ENCODE results near the gene FGF7.
"Not testable (repeated sequence)": the region's sequence is repeated elsewhere in the genome, so short reads cannot be mapped to it uniquely, and the experiment has no call there.

Gene FGF7

DNA sequence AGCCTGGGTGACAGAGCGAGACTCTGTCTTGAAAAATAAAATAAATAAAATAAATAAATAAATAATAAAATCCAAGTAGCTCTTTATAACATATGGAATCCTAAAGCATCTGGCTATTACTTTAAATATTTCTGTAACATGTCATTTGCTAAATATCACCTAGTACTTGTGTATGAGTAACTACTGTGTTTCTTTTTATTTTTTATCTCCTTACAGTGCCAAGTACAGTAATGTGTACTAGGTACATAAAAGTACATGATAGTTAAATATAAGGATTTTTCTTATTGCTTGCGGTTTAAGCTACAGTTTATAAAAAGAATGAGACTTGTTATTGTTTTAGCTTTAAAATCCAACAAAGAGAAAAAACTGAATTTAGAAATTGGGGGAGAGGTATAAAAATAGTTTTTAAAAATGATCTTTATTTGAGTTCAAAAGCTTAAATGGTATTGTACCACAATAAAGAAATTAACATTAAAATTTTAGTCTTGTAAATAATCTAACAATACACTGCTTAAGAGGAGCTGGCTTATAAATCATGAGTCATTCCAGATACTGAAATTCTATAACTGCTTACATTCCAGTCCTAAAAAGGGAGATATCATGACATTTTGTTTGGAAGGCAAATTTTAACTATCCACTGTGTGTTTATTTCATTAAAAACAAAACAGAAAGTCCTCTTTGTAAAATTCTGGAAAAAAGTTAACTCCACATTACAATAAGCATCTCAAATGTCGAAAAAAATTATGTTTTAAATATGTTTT is 73.1 kb downstream of the FGF7 start:
- no peak for DNase-seq

DNA sequence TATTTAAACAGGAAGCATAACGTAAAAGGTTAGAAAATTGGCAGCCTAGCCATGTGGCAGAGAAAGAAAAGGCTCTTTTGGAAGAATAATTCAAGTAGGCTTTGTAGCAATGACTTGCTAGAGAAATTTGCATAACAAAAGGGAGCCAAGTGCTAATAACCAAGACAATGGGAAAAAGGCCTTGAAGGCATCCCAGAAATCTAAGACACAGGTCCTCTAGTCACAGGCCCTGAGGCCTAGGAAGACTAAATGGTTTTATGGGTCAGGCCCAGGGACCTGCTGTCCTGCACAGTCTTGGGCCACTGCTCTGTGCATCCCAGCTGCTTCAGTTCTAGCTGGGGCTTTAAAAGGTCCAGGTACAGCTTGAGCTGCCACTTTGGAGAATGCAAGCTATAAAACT is 78.5 kb downstream of the FGF7 start:
- no peak for DNase-seq

DNA sequence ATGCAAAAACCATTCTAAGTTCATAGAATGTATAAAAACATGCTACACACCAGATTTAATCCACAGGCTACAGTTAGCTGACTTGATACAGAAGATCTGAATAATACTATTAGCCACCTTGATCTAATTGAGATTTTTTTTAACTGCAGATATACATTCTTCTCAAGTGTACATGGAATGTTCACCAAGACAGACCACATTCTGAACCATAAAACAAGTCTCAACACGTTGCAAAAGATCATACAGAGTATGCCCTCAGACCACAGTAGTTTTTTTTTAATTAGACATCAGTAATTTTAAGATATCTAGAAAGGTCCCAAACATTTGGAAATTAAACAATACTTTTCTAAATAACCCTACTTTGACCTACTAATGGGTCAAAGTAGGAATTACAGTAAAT is 83.3 kb downstream of the FGF7 start:
- no peak for DNase-seq

DNA sequence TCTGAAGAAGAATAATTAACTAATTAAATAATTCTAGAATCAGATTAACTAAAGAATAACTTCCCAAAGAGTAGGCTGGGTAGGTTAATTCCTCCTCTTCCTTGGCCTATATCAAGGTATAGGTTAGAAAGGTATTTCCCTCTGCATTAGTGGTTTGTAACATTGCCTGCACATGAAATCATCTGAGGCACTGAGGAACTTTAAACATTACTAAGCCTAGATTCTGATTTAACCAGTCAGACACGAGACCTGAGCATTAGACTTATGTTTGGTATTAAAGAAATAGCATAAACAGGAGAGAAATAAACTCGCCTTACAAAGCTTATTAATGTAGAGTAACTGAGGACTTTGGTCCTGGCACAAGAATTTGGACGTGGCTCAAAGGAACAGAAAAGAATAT is 84.2 kb downstream of the FGF7 start:
- DNase-seq, result no peak

DNA sequence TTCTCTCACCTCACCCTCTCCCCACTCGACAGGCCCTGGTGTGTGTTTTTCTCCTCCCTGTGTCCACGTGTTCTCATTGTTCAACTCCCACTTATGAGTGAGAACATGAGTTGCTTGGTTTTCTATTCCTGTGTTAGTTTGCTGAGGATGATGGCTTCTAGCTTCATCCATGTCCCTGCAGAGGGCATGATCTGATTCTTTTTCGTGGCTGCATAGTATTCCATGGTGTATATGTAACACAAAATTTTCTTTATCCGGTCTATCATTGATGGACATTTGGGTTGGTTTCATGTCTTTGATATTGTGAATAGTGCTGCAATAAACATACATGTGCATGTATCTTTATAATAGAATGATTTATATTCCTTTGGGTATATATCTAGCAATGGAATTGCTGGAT is 89.7 kb downstream of the FGF7 start:
- not testable (repeated sequence) for DNase-seq

DNA sequence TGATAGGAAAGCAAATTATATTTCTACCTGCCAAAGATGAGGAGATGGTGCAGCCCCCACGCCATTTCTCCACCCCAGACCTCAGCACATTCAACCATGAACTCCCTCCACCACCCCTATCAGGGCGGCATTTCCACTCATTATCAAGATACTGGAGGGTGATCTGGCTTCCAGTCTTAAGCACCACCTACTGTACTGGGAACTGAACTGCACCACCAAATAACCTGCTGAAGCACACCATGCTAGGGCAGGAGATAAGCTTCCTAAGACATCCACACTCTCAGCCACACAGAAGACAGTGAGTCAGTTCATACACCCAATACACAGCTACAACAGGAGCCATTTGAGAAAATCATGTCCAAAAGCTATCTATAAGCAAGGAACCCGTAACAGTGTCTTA is 98.8 kb downstream of the FGF7 start:
- DNase-seq, result no peak

DNA sequence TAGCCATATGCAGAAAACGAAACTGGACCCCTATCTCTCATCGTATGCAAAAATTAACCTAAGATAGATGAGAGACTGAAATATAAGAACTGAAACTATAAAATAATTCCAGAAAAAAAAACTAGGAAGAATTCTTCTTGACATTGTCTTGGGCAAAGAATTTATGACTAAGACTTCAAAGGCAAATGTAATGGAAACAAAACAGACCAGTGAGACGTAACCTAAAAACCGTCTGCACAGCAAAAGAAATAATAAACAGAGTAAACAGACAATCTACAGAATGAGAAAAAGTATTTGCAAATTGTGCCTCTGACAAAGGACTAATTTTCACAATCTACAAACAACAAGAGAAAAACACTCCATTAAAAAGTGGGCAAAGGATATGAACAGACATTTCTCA is 105.2 kb downstream of the FGF7 start:
- DNase-seq, result no peak

DNA sequence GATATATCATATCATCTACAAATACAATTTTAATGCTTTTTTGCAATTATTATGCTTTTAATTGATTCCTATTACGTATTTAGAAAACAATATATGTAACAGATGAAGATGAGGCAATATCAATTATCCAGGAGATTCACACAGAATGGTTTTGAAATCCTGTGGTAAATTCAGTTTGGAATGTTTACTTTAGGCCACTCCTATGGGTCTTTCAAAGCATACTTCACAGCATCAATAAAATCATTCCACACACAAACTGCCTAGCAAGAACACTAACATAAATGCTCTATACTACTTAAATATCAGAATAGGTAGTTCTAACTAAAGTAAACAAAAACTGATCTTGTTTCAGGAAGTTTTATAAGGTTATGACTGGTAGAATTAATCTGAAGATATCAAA is 107.0 kb downstream of the FGF7 start:
- no peak for DNase-seq
